IMR-90 (cell line): Measurements from ENCODE around the gene ARPIN.

Experiments
- CTCF ChIP-seq: conservative IDR thresholded peaks from 2 replicates; pipeline ENCODE4 v1.5.1; 2012; ENCODE audit warnings: mild to moderate bottlenecking, low read depth, low read length, improper control_type of control experiment
- MXI1 ChIP-seq: IDR thresholded peaks from 2 replicates; pipeline ENCODE4 v1.6.1; 2012; ENCODE audit warnings: low read depth, mild to moderate bottlenecking, low read length, moderate library complexity, borderline replicate concordance
- NFE2L2 ChIP-seq: fragments of 150-350 bp; IDR thresholded peaks from 2 replicates; pipeline ENCODE4 v1.6.1; 2016; ENCODE audit warnings: low read depth, mild to moderate bottlenecking, low read length
- POLR2A ChIP-seq: IDR thresholded peaks from 2 replicates; pipeline ENCODE4 v1.6.1; 2012; ENCODE audit warnings: mild to moderate bottlenecking, low read depth, low read length

- TF ChIP-seq POLR2A: no peak
- no peak for TF ChIP-seq CTCF
- TF ChIP-seq MXI1: no peak
- TF ChIP-seq NFE2L2: no peak
Measured at GRCh38 chr15:89900849-89901248, 11.9 kb downstream of the ARPIN start.
